B cell (primary cell): Measurements from ENCODE around the gene PROSER1.

ENCODE experiments used
- CTCF ChIP-seq: fragments of 200-600 bp; IDR thresholded peaks from one replicate; pipeline ENCODE4 v1.8.0; 2022; ENCODE audit warnings: antibody characterized with exemption, mild to moderate bottlenecking
- EZH2 ChIP-seq: IDR thresholded peaks from 2 replicates; pipeline ENCODE4 v1.6.1; 2012; ENCODE audit warnings: borderline replicate concordance, low read depth, mild to moderate bottlenecking, moderate library complexity, low read length; ENCODE audit not compliant: insufficient read depth, poor library complexity, severe bottlenecking

GRCh38 chr13:39035799-39036198 lies 2.1 kb downstream of the PROSER1 start:
- no peak for TF ChIP-seq CTCF
- TF ChIP-seq EZH2 = no peak
